Kidney (tissue), 14 donors: ENCODE data around the gene CIITA. TPM values are rescaled to one million over a fixed set of nuclear protein-coding genes. Genes with fewer than 3 reads are reported as not detected.
"Not testable (repeated sequence)": the region's sequence is repeated elsewhere in the genome, so short reads cannot be mapped to it uniquely, and the experiment has no call there.

ENCODE experiments used
- DNase-seq, 5 donors: peaks; one replicate each; pipeline ENCODE4 v3.0.0-alpha.2; 2013 to 2020
- FAIRE-seq: peaks from 2 replicates; lab custom pipeline; 2012; peaks lifted over from hg19 to GRCh38; lab: Jason Lieb, UNC
- H3K27ac ChIP-seq, 2 donors: one replicate each; pipeline ENCODE4 v1.7.0; 2013; ENCODE audit warnings: low read depth in 2 of 2, low read length in 2 of 2, inconsistent platforms in 1 of 2
- H3K27me3 ChIP-seq: one replicate; pipeline ENCODE4 v1.7.1; 2013; ENCODE audit warnings: low read length, inconsistent platforms; ENCODE audit not compliant: control insufficient read depth, insufficient read depth
- H3K36me3 ChIP-seq, 3 donors: one replicate each; pipeline versions ENCODE4 v1.7.0 to v1.7.1; 2013; ENCODE audit warnings: low read length in 3 of 3, control low read depth in 1 of 3, inconsistent platforms in 1 of 3; ENCODE audit not compliant: insufficient read depth in 3 of 3, control insufficient read depth in 2 of 3
- H3K4me1 ChIP-seq, 3 donors: one replicate each; pipeline versions ENCODE4 v1.7.0 to v1.7.1; 2013; ENCODE audit warnings: low read length in 3 of 3, inconsistent platforms in 1 of 3, low read depth in 1 of 3; ENCODE audit not compliant: control insufficient read depth in 2 of 3, insufficient read depth in 2 of 3
- H3K4me3 ChIP-seq, 3 donors: one replicate each; pipeline versions ENCODE4 v1.7.0 to v1.8.1; 2013; ENCODE audit warnings: low read length in 3 of 3, control low read depth in 1 of 3, inconsistent platforms in 1 of 3
- H3K9ac ChIP-seq, 3 donors: one replicate each; pipeline versions ENCODE4 v1.7.0 to v1.7.1; 2013; ENCODE audit warnings: low read length in 3 of 3, control low read depth in 1 of 3, inconsistent platforms in 1 of 3
- H3K9me3 ChIP-seq, 3 donors: one replicate each; pipeline versions ENCODE4 v1.7.0 to v1.7.1; 2013; ENCODE audit warnings: low read length in 3 of 3, control low read depth in 1 of 3, inconsistent platforms in 1 of 3; ENCODE audit not compliant: control insufficient read depth in 2 of 3, insufficient read depth in 1 of 3
- CTCF ChIP-seq: IDR thresholded peaks from 3 replicates; pipeline ENCODE4 v1.5.1; 2012; ENCODE audit warnings: mild to moderate bottlenecking, moderate library complexity, borderline replicate concordance; ENCODE audit not compliant: insufficient read depth; ENCODE audit errors: extremely low read depth
- intact Hi-C: fragments of 100-400 bp; cut with DNase I; formaldehyde crosslinking; loops from one replicate; pipeline ENCODE4 v1.11.1; 2022
- polyA plus RNA-seq: library from polyadenylated mRNA; stranded (reverse); fragments of 350-450 nt; fragmentation: Illumina TruSeq; extraction: RNeasy Lipid Tissue Mini Kit (QIAGEN cat#74804); gene quantifications from one replicate; pipeline ENCODE4 v1.2.3, GENCODE V29; 2014; ENCODE audit warnings: low read depth, low replicate concordance; ENCODE audit not compliant: insufficient read depth
- total RNA-seq: library from RNA; stranded (reverse); fragmentation: NEBNext Ultra II Directional; extraction: Animal tissue kit (Norgen Biotek cat#: 25700); gene quantifications from one replicate; pipeline ENCODE4 v1.2.1, GENCODE V29; 2021
- donor health status: control.
- donor health status: control.
- donor health status: control.
- donor health status: control.
- donor health status: control.
- donor health status: DM: yes; HTN: yes; CAD: no.
- donor health status: Normal renal cell carcinoma (clear cell type).

Gene CIITA
- total and polyA plus RNA-seq, 2 donors from 2014 or later = 8.3 to 50.5 TPM

GRCh38 chr16:10926867-10927266 lies 49.9 kb downstream of the CIITA start:
- intact Hi-C loops = no loop called here
- no peak overlapping the region for H3K27ac ChIP-seq
- FAIRE-seq = no peak
- no peak for DNase-seq
- H3K27me3 ChIP-seq = no peaks in the 10 kb centered on the region
- TF ChIP-seq CTCF = no peak
- no peak overlapping the region for H3K9ac ChIP-seq
- H3K9me3 ChIP-seq = no peaks in the 10 kb centered on the region
- no peak overlapping the region for H3K4me3 ChIP-seq
- H3K36me3 ChIP-seq = peaks cover 2 to 29% (median 13%) of the 10 kb centered on the region in 3 donors
- peaks cover 0 to 13% (median 5%) of the 10 kb centered on the region in 3 donors for H3K4me1 ChIP-seq

- H3K36me3 ChIP-seq = peaks cover 2 to 29% (median 17%) of the 10 kb centered on the region in 3 donors
- no peak for DNase-seq
- H3K9me3 ChIP-seq = no peaks in the 10 kb centered on the region
- no peaks in the 10 kb centered on the region for H3K27me3 ChIP-seq
- no peak overlapping the region for H3K4me3 ChIP-seq
- H3K4me1 ChIP-seq = peaks cover 0 to 6% (median 0%) of the 10 kb centered on the region in 3 donors
- H3K9ac ChIP-seq = no peak overlapping the region
- no peak for TF ChIP-seq CTCF
- H3K27ac ChIP-seq = no peak overlapping the region
- no peak for FAIRE-seq
- intact Hi-C loops = no loop called here
Observed at GRCh38 chr16:10927497-10928112, 50.6 kb downstream of the CIITA start.

GRCh38 chr16:10929097-10929496 lies 52.1 kb downstream of the CIITA start:
- DNase-seq, FAIRE-seq: not testable (repeated sequence)

GRCh38 chr16:10929853-10930754 lies 53.1 kb downstream of the CIITA start:
- TF ChIP-seq CTCF = no peak
- H3K36me3 ChIP-seq = peaks cover 2 to 37% (median 22%) of the 10 kb centered on the region in 3 donors
- peaks cover 0 to 8% (median 0%) of the 10 kb centered on the region in 3 donors for H3K4me1 ChIP-seq
- DNase-seq (no peak), FAIRE-seq (no peak)
- H3K9ac ChIP-seq = no peak overlapping the region
- no peaks in the 10 kb centered on the region for H3K27me3 ChIP-seq
- H3K27ac ChIP-seq = no peak overlapping the region
- no peaks in the 10 kb centered on the region for H3K9me3 ChIP-seq
- intact Hi-C loops = no loop called here
- no peak overlapping the region for H3K4me3 ChIP-seq

More at GRCh38 chr16:10929097-10929496, 52.1 kb downstream of the CIITA start:
- peaks cover 2 to 37% (median 23%) of the 10 kb centered on the region in 3 donors for H3K36me3 ChIP-seq
- H3K9me3 ChIP-seq, H3K9ac ChIP-seq, H3K4me3 ChIP-seq, H3K27me3 ChIP-seq, H3K4me1 ChIP-seq, intact Hi-C loops, H3K27ac ChIP-seq: not testable (repeated sequence)
